H1 (cell line): Measurements from ENCODE around the gene MKKS. TPM values are rescaled to one million over a fixed set of nuclear protein-coding genes. Genes with fewer than 3 reads are reported as not detected.

Experiments
- ASH2L ChIP-seq: fragments of 200-600, 300-600 bp; sonication (generic); IDR thresholded peaks from one replicate; pipeline ENCODE4 v1.7.1; 2017; ENCODE audit warnings: low read length
- MAX ChIP-seq: IDR thresholded peaks from 2 replicates; pipeline ENCODE4 v1.6.1; 2012; ENCODE audit warnings: inconsistent platforms
- RAD21 ChIP-seq, 2 experiments: IDR thresholded peaks in 1 of 2; conservative IDR thresholded peaks in 1 of 2; 2 replicates each; pipeline ENCODE4 v1.6.1; 2011; ENCODE audit warnings: low read depth in 2 of 2, low read length in 2 of 2, improper control_type of control experiment in 1 of 2, inconsistent platforms in 1 of 2, mild to moderate bottlenecking in 1 of 2, moderate library complexity in 1 of 2
- SIRT6 ChIP-seq: IDR thresholded peaks from one replicate; pipeline ENCODE4 v1.7.1; 2012; ENCODE audit warnings: low read length, inconsistent platforms
- SP1 ChIP-seq: IDR thresholded peaks from 2 replicates; pipeline ENCODE4 v1.6.1; 2011; ENCODE audit warnings: low read depth, low read length
- polyA plus RNA-seq, 7 experiments: library from polyadenylated mRNA; depleted of rRNA in 3 of 7; stranded (reverse) in 5 of 7; unstranded in 2 of 7; fragments of >200 nt in 5 of 7; fragments of 200-250 nt in 2 of 7; gene quantifications; 1 replicate in 5 of 7; 2 replicates in 1 of 7; 4 replicates in 1 of 7; pipeline versions ENCODE4 v1.2.1 to v1.2.3, GENCODE V29; 2011 to 2013; ENCODE audit warnings: missing spikeins in 2 of 7, mixed read lengths in 2 of 7
- total RNA-seq: library from RNA; stranded (reverse); fragmentation: NEBNext Ultra II Directional; extraction: Animal tissue kit (Norgen Biotek cat#: 25700); gene quantifications from 2 replicates; pipeline ENCODE4 v1.2.1, GENCODE V29; 2021
- TF ChIP-seq, protein P1 (sequence below), 3 experiments: IDR thresholded peaks; 1 replicate in 2 of 3; 2 replicates in 1 of 3; pipeline versions ENCODE4 v1.5.1 to v1.6.1; 2011; ENCODE audit warnings: low read length in 3 of 3, mild to moderate bottlenecking in 3 of 3, inconsistent platforms in 2 of 3, low read depth in 1 of 3, moderate library complexity in 1 of 3; ENCODE audit not compliant: insufficient read depth in 1 of 3; ENCODE audit errors: control extremely low read depth in 1 of 3

MKKS gene
- total and polyA plus RNA-seq, 2 of the 8 experiments (the other 6 are each of a cell fraction or from before 2014, with no cell fraction given) = 15.9 to 24.8 TPM

- TF ChIP-seq SP1 (no peak), MAX (no peak), ASH2L (no peak), RAD21 (IDR thresholded peaks at IDR 0.05 in 1 of 2, conservative IDR thresholded peaks at IDR 0.05 in 1 of 2; ENCODE audit: low read depth in 2 of 2, low read length in 2 of 2) (no peak), SIRT6 (no peak)
- TF ChIP-seq, protein P1, sequence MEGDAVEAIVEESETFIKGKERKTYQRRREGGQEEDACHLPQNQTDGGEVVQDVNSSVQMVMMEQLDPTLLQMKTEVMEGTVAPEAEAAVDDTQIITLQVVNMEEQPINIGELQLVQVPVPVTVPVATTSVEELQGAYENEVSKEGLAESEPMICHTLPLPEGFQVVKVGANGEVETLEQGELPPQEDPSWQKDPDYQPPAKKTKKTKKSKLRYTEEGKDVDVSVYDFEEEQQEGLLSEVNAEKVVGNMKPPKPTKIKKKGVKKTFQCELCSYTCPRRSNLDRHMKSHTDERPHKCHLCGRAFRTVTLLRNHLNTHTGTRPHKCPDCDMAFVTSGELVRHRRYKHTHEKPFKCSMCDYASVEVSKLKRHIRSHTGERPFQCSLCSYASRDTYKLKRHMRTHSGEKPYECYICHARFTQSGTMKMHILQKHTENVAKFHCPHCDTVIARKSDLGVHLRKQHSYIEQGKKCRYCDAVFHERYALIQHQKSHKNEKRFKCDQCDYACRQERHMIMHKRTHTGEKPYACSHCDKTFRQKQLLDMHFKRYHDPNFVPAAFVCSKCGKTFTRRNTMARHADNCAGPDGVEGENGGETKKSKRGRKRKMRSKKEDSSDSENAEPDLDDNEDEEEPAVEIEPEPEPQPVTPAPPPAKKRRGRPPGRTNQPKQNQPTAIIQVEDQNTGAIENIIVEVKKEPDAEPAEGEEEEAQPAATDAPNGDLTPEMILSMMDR (IDR thresholded peaks at IDR 0.05; ENCODE audit: control extremely low read depth in 1 of 3, insufficient read depth in 1 of 3, low read depth in 1 of 3, low read length in 3 of 3) = no peak
These were observed 1.9 kb downstream of the MKKS start (continued) for GRCh38 chr20:10432079-10432478.
